Natural killer cell (primary cell): ENCODE results near the gene POLDIP3. TPM values are rescaled to one million over a fixed set of nuclear protein-coding genes. Genes with fewer than 3 reads are reported as not detected.
"Not testable (repeated sequence)": the region's sequence is repeated elsewhere in the genome, so short reads cannot be mapped to it uniquely, and the experiment has no call there.

ENCODE experiments used
- ATAC-seq, 3 donors: fragments of 150-1000 bp in 2 of 3; fragments of 200-7000 bp in 1 of 3; cut with Tn5 transposase; 1 replicate in 1 of 3; 2 replicates in 2 of 3; pipeline ENCODE4 v1.10.0; 2021; ENCODE audit warnings: mild to moderate bottlenecking in 2 of 3, moderate library complexity in 2 of 3
- DNase-seq, 2 donors: peaks; one replicate each; pipeline versions ENCODE4 v3.0.0 to v3.0.0-alpha.2; 2013 to 2021; ENCODE audit warnings: mixed read lengths in 1 of 2
- H3K27ac ChIP-seq: one replicate; pipeline ENCODE4 v1.5.1; 2013; ENCODE audit warnings: mild to moderate bottlenecking, low read length
- H3K27me3 ChIP-seq: one replicate; pipeline ENCODE4 v1.6.1; 2013; ENCODE audit warnings: low read length; ENCODE audit not compliant: control insufficient read depth, insufficient read depth
- H3K36me3 ChIP-seq: one replicate; pipeline ENCODE4 v1.6.1; 2013; ENCODE audit warnings: low read length; ENCODE audit not compliant: control insufficient read depth, insufficient read depth
- H3K4me1 ChIP-seq: one replicate; pipeline ENCODE4 v1.6.1; 2013; ENCODE audit warnings: low read length; ENCODE audit not compliant: control insufficient read depth, insufficient read depth
- H3K4me3 ChIP-seq: one replicate; pipeline ENCODE4 v1.5.1; 2013; ENCODE audit warnings: low read length
- H3K9me3 ChIP-seq: one replicate; pipeline ENCODE4 v1.6.1; 2013; ENCODE audit warnings: low read length; ENCODE audit not compliant: control insufficient read depth, insufficient read depth
- H3K27ac Mint-ChIP-seq, 2 donors: one replicate each; pipeline ENCODE4 v1.8.0; 2022; ENCODE audit warnings: mild to moderate bottlenecking in 2 of 2, mixed read lengths in 2 of 2, moderate library complexity in 1 of 2
- H3K27me3 Mint-ChIP-seq, 2 donors: one replicate each; pipeline ENCODE4 v1.8.0; 2022; ENCODE audit warnings: low read depth in 2 of 2, mixed read lengths in 2 of 2
- H3K36me3 Mint-ChIP-seq: one replicate; pipeline ENCODE4 v1.8.0; 2022; ENCODE audit warnings: mixed read lengths
- H3K4me1 Mint-ChIP-seq, 2 donors: one replicate each; pipeline ENCODE4 v1.8.0; 2022; ENCODE audit warnings: mixed read lengths in 2 of 2
- H3K4me3 Mint-ChIP-seq: one replicate; pipeline ENCODE4 v1.8.0; 2022; ENCODE audit warnings: mild to moderate bottlenecking, moderate library complexity, mixed read lengths
- H3K9me3 Mint-ChIP-seq, 2 donors: one replicate each; pipeline ENCODE4 v1.8.0; 2022; ENCODE audit warnings: mixed read lengths in 2 of 2
- WGBS: methylation state at CpG from one replicate; pipeline ENCODE4 v1.1.7; 2013; ENCODE audit warnings: missing lambda C conversion rate; ENCODE audit not compliant: insufficient coverage; 5-methylcytosine and 5-hydroxymethylcytosine counted together
- intact Hi-C: fragments of 100-400 bp; cut with micrococcal nuclease; formaldehyde crosslinking; loops from one replicate; pipeline ENCODE4 v1.14.2; 2022
- total RNA-seq, 4 donors: library from RNA; stranded (reverse); fragments of 120-200 nt in 1 of 4; gene quantifications; one replicate each; pipeline versions ENCODE4 v1.2.3 to v1.2.4, GENCODE V29; 2013 to 2022
- TF ChIP-seq, protein P1 (sequence below): fragments of 200-600 bp; IDR thresholded peaks from one replicate; pipeline ENCODE4 v1.8.0; 2022; ENCODE audit warnings: antibody characterized with exemption

The POLDIP3 gene
- total RNA-seq, 3 donors from 2014 or later (not counting 1 experiment from before 2014, with no cell fraction given), result 66.1 to 82.8 (median 70.8) TPM

DNA sequence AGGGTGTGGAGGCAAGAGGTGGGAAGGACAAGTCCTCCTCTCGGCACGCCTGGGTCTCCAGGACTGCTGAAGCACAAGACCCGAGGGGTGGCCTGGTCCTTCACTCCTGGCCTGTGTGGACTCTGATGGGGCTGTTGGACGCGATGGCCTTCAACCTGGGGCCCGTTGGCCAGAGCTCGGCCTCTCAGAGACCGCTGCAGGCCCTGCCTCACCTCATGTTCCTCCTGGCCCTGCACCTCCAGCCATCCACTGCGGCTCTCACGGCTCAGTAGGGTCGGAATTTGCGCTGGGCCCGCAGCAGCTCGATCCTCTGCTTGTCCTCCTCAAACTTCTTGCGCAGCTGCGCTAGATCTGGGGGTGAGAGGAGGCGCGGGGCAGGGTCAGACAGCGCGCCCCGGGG is 40.2 kb downstream of the POLDIP3 start:
- intact Hi-C loops, DNase-seq, H3K4me3 ChIP-seq, H3K27ac Mint-ChIP-seq, H3K36me3 Mint-ChIP-seq, H3K27me3 Mint-ChIP-seq, H3K4me1 Mint-ChIP-seq, H3K27me3 ChIP-seq, ATAC-seq, H3K9me3 Mint-ChIP-seq, H3K4me3 Mint-ChIP-seq, H3K4me1 ChIP-seq, H3K27ac ChIP-seq, H3K9me3 ChIP-seq: not testable (repeated sequence)
- H3K36me3 ChIP-seq, result peaks cover 20% of the 10 kb centered on the region
- 93% methylated on average over 8 of the region's 21 CpGs for WGBS

DNA sequence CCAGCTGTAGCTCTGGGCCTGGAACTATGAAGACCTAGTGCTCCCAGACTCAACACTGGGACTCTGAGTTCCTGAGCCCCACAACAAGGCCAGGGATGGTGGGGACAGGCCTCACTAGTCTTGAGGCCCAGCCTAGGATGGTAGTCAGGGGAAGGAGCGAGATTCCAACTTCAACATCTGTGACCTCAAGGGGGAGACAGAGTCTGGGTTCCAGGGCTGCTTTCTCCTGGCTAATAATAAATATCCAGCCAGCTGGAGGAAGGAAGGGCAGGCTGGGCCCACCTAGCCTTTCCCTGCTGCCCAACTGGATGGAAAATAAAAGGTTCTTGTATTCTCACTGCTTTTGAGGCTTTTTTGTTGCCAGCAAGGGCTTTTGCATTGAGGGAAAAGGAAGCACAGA is 40.6 kb downstream of the POLDIP3 start:
- no CpG with 5 or more reads among the region's 1 CpG for WGBS
- H3K9me3 ChIP-seq, H3K27me3 ChIP-seq, H3K9me3 Mint-ChIP-seq, ATAC-seq, H3K27ac ChIP-seq, H3K4me3 Mint-ChIP-seq, intact Hi-C loops, H3K27me3 Mint-ChIP-seq, H3K36me3 Mint-ChIP-seq, H3K4me3 ChIP-seq, DNase-seq, H3K4me1 ChIP-seq, H3K27ac Mint-ChIP-seq, H3K4me1 Mint-ChIP-seq: not testable (repeated sequence)
- peaks cover 20% of the 10 kb centered on the region for H3K36me3 ChIP-seq

DNA sequence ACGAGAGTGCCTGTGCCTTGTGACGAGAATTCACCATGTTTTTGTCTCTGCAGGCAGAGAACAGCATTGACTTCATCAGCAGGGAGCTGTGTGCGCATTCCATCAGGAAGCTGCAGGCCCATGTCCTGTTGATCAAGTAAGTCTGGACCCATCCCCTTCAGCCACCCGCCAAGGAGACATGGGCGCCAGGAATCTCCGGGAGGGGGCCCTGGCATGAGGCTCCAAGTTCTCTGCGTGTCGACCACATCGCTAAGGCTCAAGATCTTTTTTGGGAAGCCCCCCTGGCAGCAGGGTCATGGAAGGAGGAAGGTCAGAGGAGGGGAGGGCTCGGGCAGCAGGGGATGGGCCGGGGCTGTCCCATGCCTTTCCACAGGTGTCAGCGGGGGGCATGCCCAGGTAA is 43.6 kb downstream of the POLDIP3 start:
- H3K4me1 Mint-ChIP-seq, H3K27ac ChIP-seq, H3K4me1 ChIP-seq, intact Hi-C loops, H3K36me3 ChIP-seq, H3K36me3 Mint-ChIP-seq, H3K27me3 ChIP-seq, ATAC-seq, H3K4me3 Mint-ChIP-seq, H3K9me3 Mint-ChIP-seq, H3K9me3 ChIP-seq, H3K27ac Mint-ChIP-seq, H3K27me3 Mint-ChIP-seq, DNase-seq, H3K4me3 ChIP-seq: not testable (repeated sequence)
- WGBS, result 89% methylated on average over 11 of the region's 12 CpGs

DNA sequence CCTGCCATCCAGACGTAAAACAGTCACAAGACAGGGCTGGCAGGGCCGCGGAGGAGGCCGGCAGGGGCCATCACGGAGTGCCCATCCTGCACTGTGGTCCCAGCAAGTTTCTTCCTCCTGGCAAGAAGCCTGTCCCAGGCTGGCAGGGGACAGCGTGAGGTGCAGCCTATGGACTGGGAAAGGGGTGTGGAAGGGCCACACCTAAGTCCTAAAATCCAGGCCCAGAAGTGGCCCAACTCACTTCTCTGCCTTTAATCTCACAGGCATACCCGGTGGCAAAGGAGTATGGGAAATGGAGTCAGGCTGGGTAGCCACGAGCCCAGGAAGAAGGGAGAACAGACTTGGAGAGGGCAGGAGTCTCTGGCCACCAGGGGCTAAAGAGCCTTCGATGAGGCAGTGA is 44.1 kb downstream of the POLDIP3 start:
- H3K27me3 Mint-ChIP-seq, ATAC-seq, H3K27ac ChIP-seq, intact Hi-C loops, H3K36me3 ChIP-seq, DNase-seq, H3K4me1 ChIP-seq, H3K4me3 Mint-ChIP-seq, H3K36me3 Mint-ChIP-seq, H3K27me3 ChIP-seq, H3K4me1 Mint-ChIP-seq, H3K27ac Mint-ChIP-seq, H3K9me3 Mint-ChIP-seq, H3K9me3 ChIP-seq, H3K4me3 ChIP-seq: not testable (repeated sequence)
- WGBS, result 100% methylated on average over 7 of the region's 9 CpGs

DNA sequence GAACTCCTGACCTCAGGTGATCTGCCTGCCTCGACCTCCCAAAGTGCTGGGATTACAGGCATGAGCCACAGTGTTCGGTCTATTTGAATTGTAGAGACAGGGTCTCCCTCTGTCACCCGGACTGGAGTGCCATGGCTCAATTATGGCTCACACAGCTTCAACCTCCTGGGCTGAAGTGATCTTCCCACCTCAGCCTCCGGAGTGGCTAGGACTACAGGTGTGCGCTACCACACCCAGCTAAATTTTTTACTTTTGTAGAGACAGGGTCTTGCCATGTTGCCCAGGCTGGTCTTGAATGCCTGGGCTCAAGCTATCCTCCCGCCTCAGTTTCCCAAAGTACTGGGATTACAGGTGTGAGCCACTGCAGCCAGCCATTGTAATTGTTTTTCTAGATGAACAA is 46.7 kb downstream of the POLDIP3 start:
- H3K27ac Mint-ChIP-seq, H3K9me3 ChIP-seq, H3K27me3 ChIP-seq, H3K27ac ChIP-seq, H3K27me3 Mint-ChIP-seq, H3K9me3 Mint-ChIP-seq, DNase-seq, H3K4me1 Mint-ChIP-seq, H3K36me3 Mint-ChIP-seq, H3K4me1 ChIP-seq, H3K4me3 Mint-ChIP-seq, ATAC-seq, H3K36me3 ChIP-seq, intact Hi-C loops, H3K4me3 ChIP-seq: not testable (repeated sequence)
- WGBS, result 75% methylated on average over 5 of the region's 6 CpGs

DNA sequence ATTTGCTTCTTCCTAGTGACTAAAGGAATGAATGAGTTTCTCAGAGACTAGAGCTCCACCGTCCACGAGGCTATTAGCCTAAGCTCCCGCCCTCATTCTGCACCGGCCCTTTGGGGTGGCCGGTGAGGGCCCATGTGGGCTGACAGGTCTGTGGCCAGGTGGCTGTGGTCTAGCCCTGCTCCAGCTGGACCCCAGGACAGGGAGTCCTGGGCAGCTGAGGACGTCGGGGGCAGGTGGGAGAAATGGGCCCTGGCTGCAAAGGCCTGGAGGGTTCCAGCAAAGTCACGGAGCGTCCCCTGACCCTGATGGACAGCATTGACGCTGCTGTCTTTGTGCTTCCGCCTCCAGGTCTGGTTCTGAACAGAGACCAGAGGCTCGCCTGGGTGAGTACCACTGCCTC is 48.7 kb downstream of the POLDIP3 start:
- Mint-ChIP-seq H3K27me3 (no peaks in the 10 kb centered on the region), H3K4me1 (peaks cover 0 to 8% of the 10 kb centered on the region in 2 donors), H3K4me3 (no peak overlapping the region), H3K27ac (no peak overlapping the region), H3K9me3 (no peaks in the 10 kb centered on the region), H3K36me3 (no peaks in the 10 kb centered on the region)
- intact Hi-C loops, result no loop called here
- DNase-seq (no peak), ATAC-seq (no peak)
- TF ChIP-seq, protein P1, sequence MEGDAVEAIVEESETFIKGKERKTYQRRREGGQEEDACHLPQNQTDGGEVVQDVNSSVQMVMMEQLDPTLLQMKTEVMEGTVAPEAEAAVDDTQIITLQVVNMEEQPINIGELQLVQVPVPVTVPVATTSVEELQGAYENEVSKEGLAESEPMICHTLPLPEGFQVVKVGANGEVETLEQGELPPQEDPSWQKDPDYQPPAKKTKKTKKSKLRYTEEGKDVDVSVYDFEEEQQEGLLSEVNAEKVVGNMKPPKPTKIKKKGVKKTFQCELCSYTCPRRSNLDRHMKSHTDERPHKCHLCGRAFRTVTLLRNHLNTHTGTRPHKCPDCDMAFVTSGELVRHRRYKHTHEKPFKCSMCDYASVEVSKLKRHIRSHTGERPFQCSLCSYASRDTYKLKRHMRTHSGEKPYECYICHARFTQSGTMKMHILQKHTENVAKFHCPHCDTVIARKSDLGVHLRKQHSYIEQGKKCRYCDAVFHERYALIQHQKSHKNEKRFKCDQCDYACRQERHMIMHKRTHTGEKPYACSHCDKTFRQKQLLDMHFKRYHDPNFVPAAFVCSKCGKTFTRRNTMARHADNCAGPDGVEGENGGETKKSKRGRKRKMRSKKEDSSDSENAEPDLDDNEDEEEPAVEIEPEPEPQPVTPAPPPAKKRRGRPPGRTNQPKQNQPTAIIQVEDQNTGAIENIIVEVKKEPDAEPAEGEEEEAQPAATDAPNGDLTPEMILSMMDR, result no peak
- Histone ChIP-seq H3K27me3 (no peaks in the 10 kb centered on the region), H3K9me3 (no peaks in the 10 kb centered on the region), H3K4me3 (no peak overlapping the region), H3K4me1 (peaks cover 11% of the 10 kb centered on the region), H3K36me3 (no peaks in the 10 kb centered on the region), H3K27ac (no peak overlapping the region)
- 96% methylated on average over 12 of the region's 12 CpGs for WGBS
